Neural cell (in vitro differentiated cells): ENCODE measurements around the gene RC3H2. TPM values are rescaled to one million over a fixed set of nuclear protein-coding genes. Genes with fewer than 3 reads are reported as not detected.
"Not testable (repeated sequence)": the region's sequence is repeated elsewhere in the genome, so short reads cannot be mapped to it uniquely, and the experiment has no call there.

Experiments
- H2AFZ ChIP-seq: fragments of 200-600, 300-800 bp; sonication (generic), shearing (Covaris generic); 2 replicates; pipeline ENCODE4 v1.6.0; 2014; ENCODE audit warnings: low read depth, mild to moderate bottlenecking, antibody characterized with exemption, low read length, moderate library complexity
- H3F3A ChIP-seq: fragments of 200-600 bp; shearing (Covaris generic); 2 replicates; pipeline ENCODE4 v1.6.1; 2016; ENCODE audit warnings: mild to moderate bottlenecking, moderate library complexity, mixed read lengths, antibody characterized with exemption, low read length; ENCODE audit not compliant: insufficient read depth, poor library complexity, severe bottlenecking
- H3K27ac ChIP-seq: fragments of 200-600, 300-800 bp; sonication (generic), shearing (Covaris generic); 2 replicates; pipeline ENCODE4 v1.5.1; 2014; ENCODE audit warnings: mild to moderate bottlenecking, low read length, moderate library complexity
- H3K27me3 ChIP-seq: fragments of 300-800, 200-600 bp; sonication (generic), shearing (Covaris generic); 2 replicates; pipeline ENCODE4 v1.6.0; 2014; ENCODE audit warnings: mild to moderate bottlenecking, low read depth, low read length, moderate library complexity; ENCODE audit not compliant: insufficient read depth
- H3K36me3 ChIP-seq: fragments of 300-800, 200-600 bp; sonication (generic), shearing (Covaris generic); 2 replicates; pipeline ENCODE4 v1.5.1; 2014; ENCODE audit warnings: mild to moderate bottlenecking, antibody characterized with exemption, low read length, moderate library complexity; ENCODE audit not compliant: insufficient read depth
- H3K4me2 ChIP-seq: fragments of 300-800, 200-600 bp; sonication (generic), shearing (Covaris generic); 2 replicates; pipeline ENCODE4 v1.6.0; 2014; ENCODE audit warnings: mild to moderate bottlenecking, low read length
- H3K4me3 ChIP-seq: fragments of 300-800, 200-600 bp; sonication (generic), shearing (Covaris generic); 2 replicates; pipeline ENCODE4 v1.5.1; 2014; ENCODE audit warnings: mild to moderate bottlenecking, low read length, moderate library complexity
- H3K79me2 ChIP-seq: fragments of 200-600 bp; shearing (Covaris generic); replicated peaks from 2 replicates; pipeline ENCODE4 v1.6.0; 2014; ENCODE audit warnings: mild to moderate bottlenecking, low read length, moderate library complexity; ENCODE audit not compliant: insufficient read depth
- H3K9ac ChIP-seq: fragments of 300-800, 200-600 bp; sonication (generic), shearing (Covaris generic); 2 replicates; pipeline ENCODE4 v1.6.1; 2016; ENCODE audit warnings: mild to moderate bottlenecking, low read length, mixed read lengths
- H3K9me2 ChIP-seq: fragments of 200-600 bp; shearing (Covaris generic); 2 replicates; pipeline ENCODE4 v1.6.1; 2016; ENCODE audit warnings: mild to moderate bottlenecking, low read length, mixed read lengths; ENCODE audit not compliant: insufficient read depth
- H3K9me3 ChIP-seq: fragments of 200-600, 300-800 bp; sonication (generic), shearing (Covaris generic); 2 replicates; pipeline ENCODE4 v1.6.1; 2016; ENCODE audit warnings: mild to moderate bottlenecking, mixed run types, low read length, moderate library complexity, mixed read lengths
- H4K20me1 ChIP-seq: fragments of 200-600 bp; shearing (Covaris generic); 2 replicates; pipeline ENCODE4 v1.6.1; 2016; ENCODE audit warnings: mild to moderate bottlenecking, mixed run types; ENCODE audit not compliant: insufficient read depth
- CTCF ChIP-seq: fragments of 450-650 bp; IDR thresholded peaks from 2 replicates; pipeline ENCODE4 v1.5.1; 2014; ENCODE audit warnings: antibody characterized with exemption, mild to moderate bottlenecking, moderate library complexity; ENCODE audit not compliant: poor library complexity, severe bottlenecking
- EP300 ChIP-seq: fragments of 450-650 bp; conservative IDR thresholded peaks from 2 replicates; pipeline ENCODE4 v1.6.1; 2014; ENCODE audit warnings: antibody characterized with exemption, mild to moderate bottlenecking, moderate library complexity; ENCODE audit not compliant: poor library complexity, severe bottlenecking
- EZH2 ChIP-seq: fragments of 200-600, 300-800 bp; shearing (Covaris generic), sonication (generic); IDR thresholded peaks from 2 replicates; pipeline ENCODE4 v1.6.1; 2014; ENCODE audit warnings: antibody characterized with exemption, low read length, borderline replicate concordance, mild to moderate bottlenecking; ENCODE audit not compliant: insufficient read depth, poor library complexity, severe bottlenecking
- MXI1 ChIP-seq: fragments of 450-650 bp; conservative IDR thresholded peaks from 2 replicates; pipeline ENCODE4 v1.6.1; 2014; ENCODE audit warnings: antibody characterized with exemption, mild to moderate bottlenecking; ENCODE audit not compliant: poor library complexity, severe bottlenecking
- POLR2AphosphoS5 ChIP-seq: IDR thresholded peaks from 2 replicates; pipeline ENCODE4 v1.6.1; 2012
- RAD21 ChIP-seq: fragments of 450-650 bp; conservative IDR thresholded peaks from 2 replicates; pipeline ENCODE4 v1.6.1; 2014; ENCODE audit warnings: antibody characterized with exemption, mild to moderate bottlenecking, moderate library complexity
- REST ChIP-seq: IDR thresholded peaks from 2 replicates; pipeline ENCODE4 v1.6.1; 2012; ENCODE audit warnings: borderline replicate concordance
- SMC3 ChIP-seq: fragments of 450-650 bp; conservative IDR thresholded peaks from 2 replicates; pipeline ENCODE4 v1.6.1; 2014; ENCODE audit warnings: antibody characterized with exemption, mild to moderate bottlenecking, moderate library complexity; ENCODE audit not compliant: poor library complexity
- TAF1 ChIP-seq: IDR thresholded peaks from 2 replicates; pipeline ENCODE4 v1.6.1; 2012; ENCODE audit warnings: low read depth
- polyA plus RNA-seq: library from polyadenylated mRNA; depleted of rRNA; stranded (reverse); fragments of >200 nt; gene quantifications from 2 replicates; pipeline ENCODE4 v1.2.3, GENCODE V29; 2014

RC3H2 gene
- polyA plus RNA-seq, 1 donor from 2014 or later: 34.8 TPM

GRCh38 chr9:122912964-122913673, 8.0 kb upstream of the RC3H2 start, which contains the start of gene ZBTB6:
Gene ZBTB6 (minus strand): TSS chr9:122913323. CDS start chr9:122912072, 1,251 bp downstream.
- peak within 1 kb of the TSS; percentile 86 for H3K27ac ChIP-seq
- H3K79me2 ChIP-seq: peaks cover 39% of the 10 kb centered on the region
- TF ChIP-seq MXI1 (peak; percentile 68), CTCF (no peak), EP300 (peak; percentile 31), REST (peak; percentile 16), EZH2 (no peak), SMC3 (peak; percentile 53), RAD21 (peak; percentile 31), POLR2AphosphoS5 (peak; percentile 78), TAF1 (no peak)

GRCh38 chr9:122912671-122912963, 7.5 kb upstream of the RC3H2 start:
- peak overlapping the region; percentile 96 for H3K4me2 ChIP-seq
- H4K20me1 ChIP-seq: no peaks in the 10 kb centered on the region
- H2AFZ ChIP-seq: peak overlapping the region; percentile 95
- no peaks in the 10 kb centered on the region for H3K27me3 ChIP-seq
- peaks cover 8% of the 10 kb centered on the region for H3K36me3 ChIP-seq
- TF ChIP-seq SMC3: no peak
- no peak for TF ChIP-seq CTCF
- no peak for TF ChIP-seq REST
- TF ChIP-seq TAF1: no peak
- no peak for TF ChIP-seq RAD21
- no peak for TF ChIP-seq EP300
- TF ChIP-seq EZH2: no peak
- no peak for TF ChIP-seq POLR2AphosphoS5
- no peak for TF ChIP-seq MXI1
- H3K9ac ChIP-seq: peak overlapping the region; percentile 81
- H3K9me3 ChIP-seq: no peaks in the 10 kb centered on the region
- H3K9me2 ChIP-seq: no peaks in the 10 kb centered on the region
- H3K4me3 ChIP-seq: peak overlapping the region; percentile 76
- peak overlapping the region; percentile 86 for H3K27ac ChIP-seq
- H3K79me2 ChIP-seq: peaks cover 39% of the 10 kb centered on the region
- no peaks in the 10 kb centered on the region for H3F3A ChIP-seq

More at GRCh38 chr9:122912964-122913673, 8.0 kb upstream of the RC3H2 start, which contains the start of gene ZBTB6:
- Histone ChIP-seq H3K9ac (peak within 1 kb of the TSS; percentile 81), H4K20me1 (no peaks in the 10 kb centered on the region), H2AFZ (peak within 1 kb of the TSS; percentile 95), H3K4me2 (peak within 1 kb of the TSS; percentile 96), H3K27me3 (no peaks in the 10 kb centered on the region), H3F3A (no peaks in the 10 kb centered on the region), H3K9me3 (no peaks in the 10 kb centered on the region), H3K4me3 (peak within 1 kb of the TSS; percentile 76), H3K9me2 (no peaks in the 10 kb centered on the region), H3K36me3 (peaks cover 8% of the 10 kb centered on the region)

- H3K9me3 ChIP-seq, H3K36me3 ChIP-seq, H4K20me1 ChIP-seq, H3K9me2 ChIP-seq, H3K27me3 ChIP-seq: not testable (repeated sequence)
- Histone ChIP-seq H3K9ac (peak overlapping the region; percentile 96), H2AFZ (peak overlapping the region; percentile 88), H3K27ac (peak overlapping the region; percentile 94), H3K4me3 (peak overlapping the region; percentile 83), H3K79me2 (peaks cover 57% of the 10 kb centered on the region), H3K4me2 (peak overlapping the region; percentile 87), H3F3A (peaks cover 11% of the 10 kb centered on the region)
These were observed 963 bp upstream of the RC3H2 start for GRCh38 chr9:122906122-122906521.
